ENCODE data around the gene PARD3B.

The PARD3B gene

GRCh38 chr2:205511641-205512040, 966.4 kb downstream of the PARD3B start:
- DNase-seq (ENCODE audit: low spot score) = no peak

- no peak for DNase-seq (ENCODE audit: low spot score)
Observed at GRCh38 chr2:205520311-205520710, 975.0 kb downstream of the PARD3B start.

DNA sequence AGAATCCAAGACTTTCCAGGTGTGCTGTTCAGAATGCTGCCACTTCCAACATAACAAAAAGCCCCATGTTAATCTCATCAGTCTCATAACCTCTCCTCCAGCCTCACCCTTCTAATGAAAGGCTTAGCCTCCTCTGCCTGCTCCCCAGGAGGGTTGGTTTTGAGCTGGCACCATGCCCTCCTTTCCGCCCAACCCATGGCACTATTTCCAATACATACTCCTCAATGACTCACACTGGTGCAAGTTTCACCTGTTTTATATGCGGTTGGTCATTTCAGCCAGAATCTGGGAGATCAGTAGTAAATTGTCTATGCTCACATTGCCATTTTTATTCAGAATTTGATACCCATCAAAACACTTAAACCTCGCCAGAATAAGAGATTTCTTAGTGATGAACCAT, 979.4 kb downstream of the PARD3B start:
- no peak for DNase-seq (ENCODE audit: low spot score)

DNA sequence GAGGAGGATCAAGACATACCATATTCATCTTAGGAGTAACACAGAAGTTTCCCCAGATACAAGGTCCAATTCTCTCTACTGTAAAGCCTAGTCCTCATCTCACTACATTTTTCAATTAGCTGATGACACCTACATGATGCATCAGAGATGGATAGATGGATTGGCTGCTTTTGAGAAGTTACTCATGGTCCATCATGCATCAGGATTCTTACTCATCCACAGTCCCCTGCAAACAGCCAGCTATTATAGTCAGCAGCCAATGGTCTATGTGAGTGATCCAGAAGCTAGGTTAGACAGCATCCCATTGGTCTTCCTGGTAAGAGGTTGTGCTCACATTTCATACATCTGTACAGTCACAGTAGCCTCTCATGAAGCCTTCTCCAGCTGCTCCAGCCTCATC, 982.5 kb downstream of the PARD3B start:
- DNase-seq (ENCODE audit: low spot score) = no peak

GRCh38 chr2:205531072-205531471, 985.8 kb downstream of the PARD3B start:
- DNase-seq (ENCODE audit: low spot score) = no peak

DNA sequence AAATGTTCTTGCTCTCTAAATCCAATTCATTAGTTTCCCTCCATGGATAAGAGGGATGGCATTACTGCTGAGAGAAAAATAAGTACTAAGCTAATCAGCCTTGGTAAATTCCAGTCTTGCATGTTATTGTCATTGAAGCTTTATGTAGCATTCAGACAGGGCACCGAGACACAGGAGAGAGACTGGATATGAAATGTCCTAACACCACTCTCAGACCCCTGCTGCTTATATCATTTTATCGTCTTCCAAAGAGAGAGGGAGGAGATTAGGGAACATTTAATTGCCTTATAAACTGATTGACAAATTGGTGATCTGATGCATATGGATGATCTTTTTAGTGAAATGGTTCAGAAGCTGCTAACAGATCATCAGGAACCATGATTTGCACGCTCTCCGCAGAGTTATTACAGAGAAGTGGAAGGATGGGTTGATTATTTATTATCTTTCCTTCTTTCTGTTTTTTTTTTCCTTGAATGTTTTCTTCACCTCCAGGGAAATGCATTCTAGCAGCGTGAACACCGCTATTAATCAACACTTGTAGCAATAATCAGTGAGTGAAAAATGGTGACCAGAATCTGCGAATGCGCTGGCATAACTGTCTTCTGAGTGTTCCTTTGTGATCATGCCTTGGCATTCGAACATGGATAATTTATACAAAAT, 986.3 kb downstream of the PARD3B start:
- no peak for DNase-seq (ENCODE audit: low spot score)

DNA sequence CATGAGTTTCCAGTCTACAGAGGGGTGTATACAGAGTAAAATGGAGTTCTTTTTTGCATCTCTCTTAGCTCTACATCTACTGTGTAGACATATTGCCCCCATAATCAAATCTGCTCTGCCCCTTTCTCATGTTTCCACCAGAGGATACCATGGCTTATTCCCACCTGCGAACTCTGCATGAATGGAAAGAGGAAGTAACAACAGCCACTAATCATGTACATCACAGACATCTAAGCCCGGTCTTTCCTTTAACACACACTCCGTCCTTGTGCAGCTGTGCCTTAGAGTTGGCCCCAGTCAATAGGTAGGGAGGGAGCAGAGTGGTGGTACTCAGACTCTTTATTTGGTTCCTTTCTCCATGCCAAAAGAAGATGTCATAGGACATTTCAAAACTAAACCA, 989.7 kb downstream of the PARD3B start:
- no peak for DNase-seq (ENCODE audit: low spot score)

DNA sequence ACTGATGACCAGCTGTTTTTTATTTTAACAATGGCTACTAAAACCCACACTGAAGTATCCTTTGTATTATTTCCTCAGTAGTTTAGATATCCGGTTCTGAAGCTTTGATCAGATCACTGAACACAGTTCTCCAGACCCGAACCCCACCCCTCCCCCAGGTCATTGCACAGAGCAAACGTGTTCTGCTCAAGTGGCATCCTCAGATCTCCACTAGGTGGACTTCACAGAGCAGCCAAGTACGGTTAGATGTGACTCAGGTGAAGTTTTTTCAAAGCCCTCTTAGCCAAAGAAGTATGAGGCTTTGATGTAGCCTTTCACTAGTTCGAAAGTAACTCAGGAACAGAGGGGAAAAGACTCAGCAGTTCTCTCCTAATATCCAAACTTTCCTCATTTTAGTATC, 994.3 kb downstream of the PARD3B start:
- DNase-seq (ENCODE audit: low spot score) = no peak

DNA sequence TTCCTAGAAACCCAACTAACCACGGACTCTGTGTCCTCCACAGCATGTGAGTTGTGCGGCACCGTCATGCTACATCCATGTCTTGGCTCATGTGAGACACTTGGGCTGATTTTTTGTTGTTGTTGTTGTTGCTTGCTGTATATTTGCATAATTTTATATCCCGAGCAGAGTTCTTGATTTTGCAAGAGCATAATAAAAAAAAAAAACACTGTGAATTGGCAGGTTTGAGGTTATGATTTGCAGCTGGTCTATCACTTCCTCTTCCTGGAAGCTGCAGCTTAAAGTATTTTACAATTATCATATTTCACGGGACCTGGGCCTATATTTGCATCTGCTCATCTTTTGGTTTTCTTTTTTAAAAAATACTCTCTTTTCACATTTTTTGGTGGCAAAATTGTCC, 994.8 kb downstream of the PARD3B start:
- no peak for DNase-seq (ENCODE audit: low spot score)

DNA sequence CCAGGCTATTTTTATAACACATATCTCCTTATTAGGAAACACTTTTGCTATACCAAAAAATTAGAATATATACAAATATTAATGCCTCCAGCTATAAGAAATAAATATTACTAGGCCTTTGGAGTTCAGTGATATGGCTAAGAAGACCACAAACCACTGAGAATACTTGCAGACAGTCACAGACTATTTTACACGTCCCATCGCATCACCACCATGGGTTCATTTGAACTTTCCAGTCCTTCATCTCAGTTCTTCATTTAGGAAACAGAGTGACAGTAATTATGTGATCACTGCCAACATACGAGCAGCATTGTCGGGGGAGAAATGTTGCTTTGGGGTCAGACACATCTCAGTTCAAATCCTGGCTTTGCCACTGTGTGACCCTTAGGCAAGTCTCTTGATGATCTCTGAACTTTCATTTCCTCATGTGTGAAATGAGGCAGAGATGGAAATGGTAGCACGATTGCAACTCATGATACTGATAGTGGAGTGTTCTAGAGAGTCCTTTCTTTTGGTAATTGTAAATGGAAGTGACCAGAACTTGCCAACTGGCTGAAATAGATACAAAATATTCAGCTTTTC, 998.1 kb downstream of the PARD3B start:
- no peak for DNase-seq (ENCODE audit: low spot score)

DNA sequence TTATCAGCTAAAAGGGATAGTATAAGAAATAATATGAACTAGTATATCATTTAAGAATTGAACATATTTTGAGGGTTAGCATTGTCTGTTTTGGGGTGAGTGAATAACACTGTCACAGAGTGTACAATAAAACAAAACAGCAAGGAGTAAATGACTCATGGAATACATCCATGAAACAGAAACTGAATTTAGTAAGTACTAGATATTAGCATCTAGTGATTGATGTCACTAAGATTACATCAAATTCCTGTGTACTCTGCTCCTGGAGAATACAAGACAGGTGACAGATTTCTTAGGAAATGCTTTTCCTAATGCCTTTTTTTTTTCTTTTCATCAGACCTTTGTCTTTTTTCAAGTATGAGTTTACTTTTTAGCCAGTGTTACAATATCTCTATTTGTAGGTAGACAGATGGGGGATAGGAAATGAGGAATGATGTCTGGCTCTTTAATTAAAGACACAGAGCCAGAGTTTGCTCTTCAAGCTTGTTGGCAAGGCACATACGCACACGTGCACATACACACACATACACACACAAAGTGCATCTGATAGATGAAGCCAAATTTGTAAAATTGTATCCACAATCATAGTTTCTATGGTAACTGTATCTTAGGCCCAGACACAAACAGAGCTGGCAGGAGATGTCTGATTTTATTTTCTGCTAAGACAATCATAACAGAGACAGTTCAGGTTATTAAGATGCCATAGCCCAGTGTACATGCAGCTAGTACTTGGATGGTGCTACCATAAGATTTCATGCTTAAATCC, 998.8 kb downstream of the PARD3B start:
- DNase-seq (ENCODE audit: low spot score) = no peak

- DNase-seq (ENCODE audit: low spot score) = no peak
Observed at GRCh38 chr2:205545971-205546816, 1000.9 kb downstream of the PARD3B start.

DNA sequence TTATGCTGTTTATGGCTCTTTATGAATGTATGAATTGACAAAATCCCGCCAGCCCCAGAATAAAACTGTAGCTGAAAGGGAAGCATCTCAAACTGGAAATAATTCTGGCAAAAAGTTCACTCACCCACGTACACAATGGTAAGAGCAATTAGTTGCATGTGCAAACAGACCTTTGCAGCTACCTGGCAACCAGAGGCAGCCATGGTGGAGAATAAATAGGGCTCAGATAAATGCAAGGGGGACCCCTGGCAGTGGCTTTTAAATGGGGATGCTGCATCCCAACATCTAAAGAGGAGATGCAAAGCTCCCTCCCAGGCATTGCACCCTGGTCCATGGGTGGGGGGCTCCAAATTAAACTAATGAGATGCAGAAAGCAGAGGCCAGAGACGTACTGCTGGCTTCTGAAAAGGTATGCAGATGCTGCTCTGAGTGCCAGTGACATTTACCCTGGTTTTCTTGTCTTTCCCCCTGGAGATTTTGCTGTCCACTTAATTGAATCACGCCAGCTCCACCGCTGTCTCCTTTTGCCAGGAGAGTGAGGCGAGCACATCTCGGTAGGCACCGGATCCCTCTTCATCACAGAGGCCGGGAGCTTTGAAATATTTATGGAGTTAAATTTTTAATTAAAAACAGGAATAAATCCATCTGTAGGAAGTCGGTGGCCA, 1010.4 kb downstream of the PARD3B start:
- DNase-seq (ENCODE audit: low spot score) = no peak

- no peak for DNase-seq (ENCODE audit: low spot score)
Observed at GRCh38 chr2:205556357-205556756, 1011.1 kb downstream of the PARD3B start.

DNA sequence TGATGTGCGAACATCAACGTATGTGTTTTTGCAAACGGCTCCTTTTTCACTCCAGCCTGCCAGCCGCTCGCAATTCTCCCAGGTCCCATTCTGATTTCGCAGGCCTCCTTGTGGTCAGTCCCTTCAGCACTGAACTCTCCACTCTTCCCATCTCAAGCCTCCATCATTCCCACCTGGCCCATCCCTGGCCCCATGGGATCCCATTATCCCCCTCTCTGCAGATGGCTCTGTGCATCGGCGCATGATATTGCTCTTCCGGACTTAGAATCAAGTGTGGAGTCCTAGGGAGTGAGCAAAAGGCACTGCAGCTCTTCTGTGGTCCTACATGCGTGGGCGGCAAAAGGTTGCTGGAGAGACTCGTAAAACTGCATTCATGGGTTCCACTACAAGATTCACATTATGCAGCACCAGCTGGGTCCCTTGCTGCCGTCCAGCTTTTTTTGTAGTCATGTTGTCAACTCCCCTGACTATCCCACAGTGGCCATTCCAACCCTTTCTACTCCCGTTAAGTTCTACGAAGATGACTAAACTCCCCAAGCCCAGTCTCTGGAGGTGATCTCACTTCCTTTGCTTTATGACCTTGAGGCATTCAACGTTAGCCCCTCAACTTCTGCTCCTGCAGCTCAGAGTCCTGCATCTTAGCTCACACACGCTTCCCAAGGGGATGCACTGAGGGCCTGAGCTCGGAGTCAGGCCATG, 1011.7 kb downstream of the PARD3B start:
- no peak for DNase-seq (ENCODE audit: low spot score)

- DNase-seq (ENCODE audit: low spot score) = no peak
Observed at GRCh38 chr2:205557873-205558272, 1012.6 kb downstream of the PARD3B start.

GRCh38 chr2:205561441-205561840, 1016.2 kb downstream of the PARD3B start:
- no peak for DNase-seq (ENCODE audit: low spot score)

DNA sequence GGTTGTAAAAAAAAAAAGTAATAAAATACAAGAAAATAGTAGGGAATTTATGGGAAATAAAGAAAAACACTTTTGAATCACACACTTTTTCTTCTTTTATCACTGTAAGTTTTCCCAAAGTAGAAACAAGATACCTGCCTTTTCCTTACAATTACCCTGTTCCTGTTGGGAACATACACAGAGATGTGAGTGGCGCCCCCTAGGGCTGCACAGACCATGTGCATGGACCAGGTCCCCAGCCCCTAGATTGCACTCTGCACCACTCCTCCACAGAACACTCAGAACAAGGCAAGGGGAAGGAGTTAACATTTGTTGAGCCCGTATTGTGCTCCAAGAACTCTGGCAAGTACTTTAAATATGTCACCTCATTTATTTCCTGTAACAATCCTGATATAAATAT, 1018.4 kb downstream of the PARD3B start:
- DNase-seq (ENCODE audit: low spot score) = no peak

DNA sequence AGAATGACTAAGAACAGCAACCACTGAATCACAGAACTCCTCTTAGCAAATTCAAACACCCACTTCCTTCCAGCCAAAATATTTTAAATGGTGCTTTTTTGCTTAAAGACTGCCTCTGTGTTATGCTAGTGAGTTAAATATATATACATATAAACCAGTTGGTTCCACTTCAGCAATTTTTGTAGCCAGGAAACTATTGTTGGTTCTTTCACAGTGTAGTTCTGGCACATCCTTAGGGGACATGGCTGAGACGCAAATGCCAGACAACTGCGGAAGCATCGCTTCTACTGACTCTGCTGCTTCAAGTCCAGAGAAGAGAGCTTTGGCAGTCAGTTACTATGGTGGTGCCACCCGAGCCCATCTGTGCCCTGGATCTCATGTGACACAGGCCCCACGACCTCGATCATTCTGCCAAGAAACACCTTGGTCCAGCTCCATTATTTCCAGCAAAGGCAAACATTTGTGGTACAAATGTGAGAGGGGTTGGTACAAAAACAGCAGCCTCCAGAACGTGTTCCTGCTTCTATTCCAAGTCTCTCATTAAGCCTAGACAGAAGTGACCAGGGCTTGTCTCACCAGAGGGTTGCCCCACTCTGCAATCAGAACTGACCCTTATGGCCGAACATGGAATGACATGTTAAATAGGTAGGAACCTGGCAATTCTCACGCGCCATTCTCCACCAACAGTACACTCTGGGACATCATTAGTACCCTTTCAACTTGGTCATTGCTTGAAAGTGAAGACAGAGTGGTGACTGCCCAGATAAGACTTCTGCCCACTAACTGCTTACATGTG, 1019.3 kb downstream of the PARD3B start:
- no peak for DNase-seq (ENCODE audit: low spot score)

GRCh38 chr2:205565142-205565522, 1019.9 kb downstream of the PARD3B start:
- DNase-seq (ENCODE audit: low spot score) = no peak

All from CD4-positive, alpha-beta T cell treated with Interleukin-6 at 100 ng/mL for 8 hours (primary cell).